Measurements from ENCODE around the gene TJP2.
"Not testable (repeated sequence)": the region's sequence is repeated elsewhere in the genome, so short reads cannot be mapped to it uniquely, and the experiment has no call there.

The TJP2 gene

GRCh38 chr9:69272212-69272611, 98.1 kb downstream of the TJP2 start:
- FAIRE-seq: no peak
- no peak for DNase-seq (ENCODE audit: insufficient read length, low spot score)

- DNase-seq (ENCODE audit: insufficient read length, low spot score) (no peak), FAIRE-seq (no peak)
Observed at GRCh38 chr9:69273161-69273560, 99.1 kb downstream of the TJP2 start.

GRCh38 chr9:69276775-69277174, 102.7 kb downstream of the TJP2 start:
- no peak for DNase-seq (ENCODE audit: insufficient read length, low spot score)
- FAIRE-seq: no peak

GRCh38 chr9:69279084-69279731, 105.1 kb downstream of the TJP2 start:
- DNase-seq (ENCODE audit: insufficient read length, low spot score) (no peak), FAIRE-seq (no peak)

GRCh38 chr9:69279733-69280132, 105.7 kb downstream of the TJP2 start:
- FAIRE-seq: no peak
- DNase-seq (ENCODE audit: insufficient read length, low spot score): no peak

- FAIRE-seq (no peak), DNase-seq (ENCODE audit: insufficient read length, low spot score) (no peak)
Observed at GRCh38 chr9:69283003-69283402, 108.9 kb downstream of the TJP2 start.

GRCh38 chr9:69292078-69292477, 118.0 kb downstream of the TJP2 start:
- DNase-seq (ENCODE audit: insufficient read length, low spot score): no peak

GRCh38 chr9:69293156-69293555, 119.1 kb downstream of the TJP2 start:
- DNase-seq (ENCODE audit: insufficient read length, low spot score) (no peak), FAIRE-seq (no peak)

More at GRCh38 chr9:69292078-69292477, 118.0 kb downstream of the TJP2 start:
- no peak for FAIRE-seq

- no peak for DNase-seq (ENCODE audit: insufficient read length, low spot score)
- FAIRE-seq: no peak
Observed at GRCh38 chr9:69295872-69296552, 121.9 kb downstream of the TJP2 start.

GRCh38 chr9:69297300-69297980, 123.4 kb downstream of the TJP2 start:
- DNase-seq (ENCODE audit: insufficient read length, low spot score) (no peak), FAIRE-seq (no peak)

- no peak for FAIRE-seq
- no peak for DNase-seq (ENCODE audit: insufficient read length, low spot score)
Observed at GRCh38 chr9:69299315-69299714, 125.2 kb downstream of the TJP2 start.

- no peak for DNase-seq (ENCODE audit: insufficient read length, low spot score)
- FAIRE-seq: no peak
Observed at GRCh38 chr9:69299826-69300225, 125.7 kb downstream of the TJP2 start.

GRCh38 chr9:69303331-69303730, 129.3 kb downstream of the TJP2 start:
- FAIRE-seq (no peak), DNase-seq (ENCODE audit: insufficient read length, low spot score) (no peak)

GRCh38 chr9:69306895-69307445, 132.9 kb downstream of the TJP2 start:
- FAIRE-seq; DNase-seq (ENCODE audit: insufficient read length, low spot score): not testable (repeated sequence)

GRCh38 chr9:69307446-69308205, 133.5 kb downstream of the TJP2 start:
- no peak for FAIRE-seq
- DNase-seq (ENCODE audit: insufficient read length, low spot score): no peak

- DNase-seq (ENCODE audit: insufficient read length, low spot score) (no peak), FAIRE-seq (no peak)
Observed at GRCh38 chr9:69308206-69308931, 134.3 kb downstream of the TJP2 start.

GRCh38 chr9:69313175-69313574, 139.1 kb downstream of the TJP2 start:
- DNase-seq (ENCODE audit: insufficient read length, low spot score): no peak
- FAIRE-seq: no peak

GRCh38 chr9:69314547-69314946, 140.5 kb downstream of the TJP2 start:
- DNase-seq (ENCODE audit: insufficient read length, low spot score): no peak
- no peak for FAIRE-seq

- DNase-seq (ENCODE audit: insufficient read length, low spot score) (no peak), FAIRE-seq (no peak)
Observed at GRCh38 chr9:69317081-69317480, 143.0 kb downstream of the TJP2 start.

- no peak for FAIRE-seq
Observed at GRCh38 chr9:69317894-69318293, 143.8 kb downstream of the TJP2 start.

More at GRCh38 chr9:69317894-69318293, 143.8 kb downstream of the TJP2 start:
- no peak for DNase-seq (ENCODE audit: insufficient read length, low spot score)

Measured in GM19239 (cell line).